ENCODE results near the gene MMP14.

The MMP14 gene

DNA sequence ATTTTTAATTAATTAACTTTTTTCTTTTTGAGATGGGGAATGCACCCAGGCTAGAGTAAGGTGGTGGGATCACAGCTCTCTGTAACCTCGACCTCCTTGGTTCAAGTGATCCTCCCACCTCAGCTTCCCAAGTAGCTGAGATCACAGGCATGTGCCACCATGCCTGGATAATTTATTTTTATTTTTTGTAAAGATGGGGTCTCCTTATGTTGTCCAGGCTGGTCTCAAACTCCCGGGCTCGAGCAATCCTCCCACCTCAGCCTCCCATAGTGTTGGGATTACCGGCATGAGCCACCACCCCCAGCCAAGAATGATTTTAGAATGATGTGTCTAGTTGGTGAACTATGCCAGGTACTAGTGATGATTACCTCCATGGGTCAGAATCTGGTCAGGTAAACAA is 28.6 kb downstream of the MMP14 start:
- DNase-seq, result no peak

DNA sequence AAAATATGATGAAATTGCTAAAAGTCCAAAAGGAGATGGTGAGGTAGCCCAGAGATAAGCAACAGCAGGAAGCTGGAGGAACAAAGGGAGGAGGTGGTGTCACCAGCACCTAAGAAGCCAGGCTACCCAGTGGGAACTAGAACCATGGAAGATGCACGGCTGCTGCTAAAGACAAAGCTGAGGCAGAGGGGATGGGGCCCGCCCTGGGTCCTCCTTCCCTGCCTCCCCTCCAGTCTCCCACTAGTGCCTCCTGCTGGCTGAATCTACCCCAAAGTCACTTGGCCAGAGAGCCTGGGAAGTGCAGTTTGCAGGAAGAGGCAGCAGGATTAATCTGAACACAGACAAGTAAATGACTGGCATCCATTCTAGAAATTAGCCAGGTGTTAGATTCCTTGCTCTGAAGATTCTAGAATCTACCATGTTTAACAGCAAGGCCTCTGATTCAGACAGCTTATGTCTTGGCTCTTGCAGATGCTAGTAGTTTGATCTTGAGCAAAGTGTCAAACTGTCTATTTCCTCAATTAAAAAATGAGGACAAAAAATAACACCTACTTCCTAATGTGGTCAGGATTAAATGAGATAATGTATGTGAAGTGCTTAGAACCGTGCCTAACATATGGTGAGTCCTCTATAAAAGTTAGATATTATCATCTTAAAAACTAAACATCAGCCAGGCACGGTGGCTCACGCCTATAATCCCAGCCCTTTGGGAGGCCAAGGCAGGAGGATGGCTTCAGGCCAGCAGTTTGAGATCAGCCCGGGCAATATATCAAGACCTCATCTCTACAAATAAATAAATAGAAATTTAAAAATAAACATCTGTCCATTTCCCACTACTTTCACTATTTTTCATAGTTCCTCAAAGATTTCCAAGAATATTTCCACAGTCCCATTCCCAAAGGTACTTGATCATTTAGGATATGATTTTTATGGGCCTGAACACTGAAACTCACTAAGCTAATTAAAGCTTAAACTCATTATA is 29.3 kb downstream of the MMP14 start:
- no peak for DNase-seq

DNA sequence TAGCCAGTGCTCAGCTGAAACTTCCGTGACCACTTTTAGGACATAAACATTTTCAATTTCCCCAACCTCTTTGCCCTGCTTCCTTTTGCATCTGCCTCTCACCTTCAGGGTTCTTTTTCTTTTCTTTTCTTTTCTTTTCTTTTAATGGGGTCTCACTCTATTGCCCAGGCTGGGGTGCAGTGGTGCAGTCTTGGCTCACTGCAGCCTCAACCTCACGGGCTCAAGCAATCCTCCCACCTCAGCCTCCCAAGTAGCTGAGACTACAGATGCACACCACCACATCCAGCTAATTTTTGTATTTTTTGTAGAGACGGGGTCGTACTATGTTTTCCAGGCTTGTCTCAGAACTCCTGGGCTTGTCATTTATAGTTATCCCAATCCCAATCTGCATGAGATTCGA is 30.5 kb downstream of the MMP14 start:
- DNase-seq, result no peak

GRCh38 chr14:22870811-22871223 is 34.4 kb downstream of the MMP14 start:
- no peak for DNase-seq

GRCh38 chr14:22871224-22872032 is 35.0 kb downstream of the MMP14 start, which contains the start of gene LRP10:
TSS of gene LRP10 (plus strand) at chr14:22871740. CDS start at chr14:22872304, 564 bp downstream.
- DNase-seq, result no peak

DNA sequence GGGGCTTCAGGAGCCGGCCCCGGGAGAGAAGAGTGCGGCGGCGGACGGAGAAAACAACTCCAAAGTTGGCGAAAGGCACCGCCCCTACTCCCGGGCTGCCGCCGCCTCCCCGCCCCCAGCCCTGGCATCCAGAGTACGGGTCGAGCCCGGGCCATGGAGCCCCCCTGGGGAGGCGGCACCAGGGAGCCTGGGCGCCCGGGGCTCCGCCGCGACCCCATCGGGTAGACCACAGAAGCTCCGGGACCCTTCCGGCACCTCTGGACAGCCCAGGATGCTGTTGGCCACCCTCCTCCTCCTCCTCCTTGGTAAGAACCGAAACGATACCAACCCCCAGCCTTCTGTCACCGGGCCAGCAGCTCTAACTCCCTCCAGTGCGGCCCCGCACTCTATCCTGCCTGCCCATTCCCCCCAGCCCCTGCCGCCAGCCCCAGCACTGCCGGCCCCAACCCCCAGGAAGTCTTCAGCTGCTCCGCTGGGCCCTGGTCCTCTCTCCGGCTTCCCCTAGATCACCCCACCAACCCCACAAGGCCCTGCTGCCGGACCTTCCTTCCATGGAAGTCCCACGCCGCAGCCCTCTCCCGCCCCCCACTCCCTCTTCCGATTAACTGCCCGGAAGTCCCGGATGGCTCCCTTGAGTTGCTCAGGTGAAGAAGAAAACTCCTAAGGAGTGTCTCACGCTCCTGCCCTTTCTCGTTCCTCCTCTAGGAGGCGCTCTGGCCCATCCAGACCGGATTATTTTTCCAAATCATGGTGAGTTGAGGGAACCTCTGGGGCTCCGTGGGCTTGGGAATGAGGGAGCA is 35.8 kb downstream of the MMP14 start:
- DNase-seq, result no peak

DNA sequence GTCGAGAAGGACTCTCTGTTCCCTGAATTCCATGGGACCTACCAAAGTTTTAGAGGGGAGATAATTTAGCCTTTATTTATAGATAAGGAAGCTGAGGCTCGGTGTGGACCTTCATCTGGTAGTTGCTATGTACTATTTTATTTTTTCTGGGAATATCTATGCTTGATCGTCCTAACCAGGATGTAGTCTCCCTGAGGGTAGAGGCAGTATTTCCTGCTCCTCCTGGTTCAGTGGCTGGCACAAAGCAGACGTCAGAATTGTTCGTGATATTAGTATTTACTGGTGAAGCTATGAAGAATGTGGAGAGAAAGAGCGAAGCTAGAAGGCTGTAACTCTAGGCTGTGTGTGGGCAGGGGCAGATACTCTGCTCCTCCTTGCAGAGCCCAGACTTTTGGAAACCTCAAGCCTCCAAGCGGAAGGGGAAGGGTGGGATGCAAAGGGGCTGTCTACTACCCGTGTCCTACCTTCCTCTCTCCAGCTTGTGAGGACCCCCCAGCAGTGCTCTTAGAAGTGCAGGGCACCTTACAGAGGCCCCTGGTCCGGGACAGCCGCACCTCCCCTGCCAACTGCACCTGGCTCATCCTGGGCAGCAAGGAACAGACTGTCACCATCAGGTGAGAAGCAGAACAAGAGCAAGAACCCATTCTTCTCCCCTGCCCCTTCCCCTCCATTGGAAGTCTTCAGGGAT is 36.6 kb downstream of the MMP14 start:
- no peak for DNase-seq

DNA sequence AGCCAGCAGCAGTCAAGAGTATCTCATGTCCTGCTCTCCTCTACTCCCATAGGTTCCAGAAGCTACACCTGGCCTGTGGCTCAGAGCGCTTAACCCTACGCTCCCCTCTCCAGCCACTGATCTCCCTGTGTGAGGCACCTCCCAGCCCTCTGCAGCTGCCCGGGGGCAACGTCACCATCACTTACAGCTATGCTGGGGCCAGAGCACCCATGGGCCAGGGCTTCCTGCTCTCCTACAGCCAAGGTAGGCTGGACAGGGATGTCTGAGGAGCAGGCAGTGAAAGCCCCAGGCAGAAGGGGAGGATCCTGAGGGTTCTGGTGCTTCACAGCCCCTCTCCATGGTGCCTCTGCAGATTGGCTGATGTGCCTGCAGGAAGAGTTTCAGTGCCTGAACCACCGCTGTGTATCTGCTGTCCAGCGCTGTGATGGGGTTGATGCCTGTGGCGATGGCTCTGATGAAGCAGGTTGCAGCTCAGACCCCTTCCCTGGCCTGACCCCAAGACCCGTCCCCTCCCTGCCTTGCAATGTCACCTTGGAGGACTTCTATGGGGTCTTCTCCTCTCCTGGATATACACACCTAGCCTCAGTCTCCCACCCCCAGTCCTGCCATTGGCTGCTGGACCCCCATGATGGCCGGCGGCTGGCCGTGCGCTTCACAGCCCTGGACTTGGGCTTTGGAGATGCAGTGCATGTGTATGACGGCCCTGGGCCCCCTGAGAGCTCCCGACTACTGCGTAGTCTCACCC is 38.8 kb downstream of the MMP14 start:
- DNase-seq, result no peak

- DNase-seq, result no peak
These were observed 39.4 kb downstream of the MMP14 start for GRCh38 chr14:22875748-22876319.

GRCh38 chr14:22877000-22877501 is 40.7 kb downstream of the MMP14 start:
- DNase-seq, result no peak

GRCh38 chr14:22878271-22879246 is 42.2 kb downstream of the MMP14 start:
- no peak for DNase-seq

GRCh38 chr14:22882064-22882463 is 45.7 kb downstream of the MMP14 start:
- no peak for DNase-seq

- DNase-seq, result no peak
These were observed 46.3 kb downstream of the MMP14 start for GRCh38 chr14:22882529-22883172.

- DNase-seq, result no peak
These were observed 47.0 kb downstream of the MMP14 start, which contains the start of gene REM2 for GRCh38 chr14:22883173-22883976. TSS of gene REM2 (plus strand) at chr14:22883222. CDS start at chr14:22883288, 66 bp downstream.

DNA sequence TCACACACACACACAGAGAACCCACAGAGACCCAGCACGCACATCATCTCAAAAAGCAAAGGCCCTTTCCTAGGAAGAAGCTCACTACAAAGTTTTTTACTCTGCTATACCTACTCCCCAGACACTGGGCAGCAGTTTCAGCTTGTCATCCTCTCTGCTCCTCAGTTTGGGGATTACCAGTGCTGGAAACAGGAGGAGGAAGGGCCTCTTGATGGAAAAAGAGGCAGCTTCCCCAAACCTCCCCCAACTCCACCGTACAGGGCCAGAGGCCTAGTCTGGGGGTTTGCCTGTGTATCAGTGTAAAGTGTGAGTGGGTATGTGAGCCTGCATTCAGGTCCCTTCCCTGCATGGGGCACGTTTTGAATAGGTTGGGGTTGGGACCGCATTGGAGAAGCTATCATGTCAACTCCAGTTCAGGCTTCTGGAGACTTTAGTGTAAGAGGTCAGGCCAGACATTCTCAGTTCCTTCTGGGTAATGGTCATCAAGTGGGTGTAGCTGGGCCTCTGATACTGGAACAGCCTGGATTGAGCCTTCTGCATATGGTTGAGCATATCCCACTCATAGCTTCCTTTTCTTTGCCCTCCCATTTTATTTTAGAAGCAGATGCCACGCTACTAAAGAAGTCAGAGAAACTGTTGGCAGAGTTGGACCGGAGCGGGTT is 47.8 kb downstream of the MMP14 start:
- no peak for DNase-seq

DNA sequence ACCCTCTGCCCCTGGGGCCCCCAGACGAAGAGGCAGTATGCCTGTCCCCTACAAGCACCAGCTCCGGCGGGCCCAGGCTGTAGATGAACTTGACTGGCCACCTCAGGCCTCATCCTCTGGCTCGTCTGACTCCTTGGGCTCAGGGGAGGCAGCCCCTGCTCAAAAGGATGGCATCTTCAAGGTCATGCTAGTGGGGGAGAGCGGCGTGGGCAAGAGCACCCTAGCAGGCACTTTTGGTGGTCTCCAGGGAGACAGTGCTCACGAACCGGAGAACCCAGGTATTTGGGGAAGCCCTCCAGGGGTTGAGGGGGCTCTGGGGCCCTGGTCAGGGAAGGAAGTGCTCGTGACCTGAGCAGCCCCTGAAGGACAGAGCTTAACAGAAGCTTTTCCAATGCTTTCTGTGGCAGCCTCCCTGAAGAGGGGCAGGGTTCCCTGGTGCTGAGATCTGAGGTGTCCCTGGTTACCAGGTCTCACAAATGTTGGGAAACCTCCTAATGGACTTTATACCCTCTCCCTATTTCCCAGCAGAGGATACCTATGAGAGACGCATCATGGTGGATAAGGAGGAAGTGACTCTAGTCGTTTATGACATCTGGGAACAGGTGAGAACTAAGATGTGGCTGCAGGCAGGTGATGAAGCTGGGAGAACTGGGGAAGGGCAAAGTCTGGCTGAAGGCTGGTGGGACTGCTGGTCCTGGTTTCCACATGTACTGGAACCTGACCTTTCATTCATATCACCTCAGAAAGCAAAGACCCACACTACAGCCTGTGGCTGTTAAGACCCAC is 48.5 kb downstream of the MMP14 start:
- no peak for DNase-seq

DNA sequence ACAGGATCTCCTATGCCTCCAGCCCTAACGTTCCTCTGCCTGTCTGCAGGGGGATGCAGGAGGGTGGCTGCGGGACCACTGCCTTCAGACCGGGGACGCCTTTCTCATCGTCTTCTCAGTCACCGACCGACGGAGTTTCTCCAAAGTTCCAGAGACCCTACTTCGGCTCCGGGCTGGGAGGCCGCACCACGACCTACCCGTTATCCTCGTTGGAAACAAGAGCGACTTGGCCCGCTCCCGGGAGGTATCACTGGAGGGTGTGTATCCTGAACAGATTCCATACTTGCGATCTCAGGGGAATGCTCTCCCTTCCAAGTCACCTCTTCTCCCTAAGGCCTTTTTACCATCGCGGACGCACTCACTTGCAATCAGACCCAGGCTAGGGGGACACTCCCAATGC is 49.6 kb downstream of the MMP14 start:
- DNase-seq, result no peak

Measured in cortex of kidney (tissue), 1 donor.